Spleen (tissue), 7 donors: Measurements from ENCODE around the gene MEGF8.

Experiments
- POLR2A ChIP-seq, 3 donors: fragments of 450-650 bp; IDR thresholded peaks; one replicate each; pipeline ENCODE4 v1.5.1; 2017; ENCODE audit warnings: antibody characterized with exemption in 3 of 3, mild to moderate bottlenecking in 1 of 3
- POLR2AphosphoS5 ChIP-seq, 3 donors: sonication (generic); formaldehyde crosslinking; IDR thresholded peaks; one replicate each; pipeline ENCODE4 v1.5.1; 2017; ENCODE audit warnings: antibody characterized with exemption in 3 of 3
- TF ChIP-seq, protein P1 (sequence below), 11 experiments: fragments of 200-600 bp in 7 of 11; fragments of 450-650 bp in 4 of 11; sonication (generic) in 4 of 11; IDR thresholded peaks in 8 of 11; conservative IDR thresholded peaks in 3 of 11; 1 replicate in 7 of 11; 2 replicates in 4 of 11; pipeline versions ENCODE4 v1.4.0 to v1.8.0; 2016 to 2021; ENCODE audit warnings: antibody characterized with exemption in 11 of 11, inconsistent platforms in 4 of 11, mild to moderate bottlenecking in 1 of 11
- donor health status: DM: no; HTN: no; CAD: no; lungs with moderate emphysema.
- donor health status: DM: no; HTN: no; CAD: no.
- donor health status: DM: no; HTN: no; CAD: no.

- TF ChIP-seq, protein P1, sequence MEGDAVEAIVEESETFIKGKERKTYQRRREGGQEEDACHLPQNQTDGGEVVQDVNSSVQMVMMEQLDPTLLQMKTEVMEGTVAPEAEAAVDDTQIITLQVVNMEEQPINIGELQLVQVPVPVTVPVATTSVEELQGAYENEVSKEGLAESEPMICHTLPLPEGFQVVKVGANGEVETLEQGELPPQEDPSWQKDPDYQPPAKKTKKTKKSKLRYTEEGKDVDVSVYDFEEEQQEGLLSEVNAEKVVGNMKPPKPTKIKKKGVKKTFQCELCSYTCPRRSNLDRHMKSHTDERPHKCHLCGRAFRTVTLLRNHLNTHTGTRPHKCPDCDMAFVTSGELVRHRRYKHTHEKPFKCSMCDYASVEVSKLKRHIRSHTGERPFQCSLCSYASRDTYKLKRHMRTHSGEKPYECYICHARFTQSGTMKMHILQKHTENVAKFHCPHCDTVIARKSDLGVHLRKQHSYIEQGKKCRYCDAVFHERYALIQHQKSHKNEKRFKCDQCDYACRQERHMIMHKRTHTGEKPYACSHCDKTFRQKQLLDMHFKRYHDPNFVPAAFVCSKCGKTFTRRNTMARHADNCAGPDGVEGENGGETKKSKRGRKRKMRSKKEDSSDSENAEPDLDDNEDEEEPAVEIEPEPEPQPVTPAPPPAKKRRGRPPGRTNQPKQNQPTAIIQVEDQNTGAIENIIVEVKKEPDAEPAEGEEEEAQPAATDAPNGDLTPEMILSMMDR (IDR thresholded peaks at IDR 0.05 in 8 of 11, conservative IDR thresholded peaks at IDR 0.05 in 3 of 11): no peak
- TF ChIP-seq POLR2A (IDR thresholded peaks at IDR 0.05): no peak
- no peak for TF ChIP-seq POLR2AphosphoS5 (IDR thresholded peaks at IDR 0.05)
Measured at GRCh38 chr19:42311657-42312056, 13.8 kb upstream of the MEGF8 start.
